ENCODE measurements around the gene SLC6A19. TPM values are rescaled to one million over a fixed set of nuclear protein-coding genes. Genes with fewer than 3 reads are reported as not detected.

Gene SLC6A19
- total RNA-seq, 1 experiment from 2014 or later, result 0.29 TPM

DNA sequence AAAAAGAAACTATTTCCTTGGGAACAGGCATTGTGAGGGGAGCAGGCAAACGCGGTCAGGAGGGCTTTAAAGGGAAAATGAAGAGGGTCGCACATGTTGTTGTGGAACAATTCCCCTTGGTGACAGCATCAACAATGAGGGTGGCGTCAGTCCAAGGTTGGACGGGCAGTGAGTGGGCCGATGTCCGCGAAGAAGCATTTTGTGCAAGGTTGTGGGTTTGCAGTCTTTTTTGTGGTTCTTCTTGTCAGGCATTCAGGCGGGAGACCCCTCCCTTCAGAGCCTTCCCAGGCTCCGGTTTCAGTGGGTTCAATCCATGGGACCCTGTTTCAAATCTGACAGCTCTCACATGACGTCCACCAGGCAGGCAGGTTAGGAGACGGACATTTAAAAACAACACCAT, 11.1 kb upstream of the SLC6A19 start:
- intact Hi-C loops (cut with micrococcal nuclease; ENCODE audit: unreplicated experiment), result no loop called here
- H3K27ac Mint-ChIP-seq (ENCODE audit: unreplicated experiment), result no peak overlapping the region

DNA sequence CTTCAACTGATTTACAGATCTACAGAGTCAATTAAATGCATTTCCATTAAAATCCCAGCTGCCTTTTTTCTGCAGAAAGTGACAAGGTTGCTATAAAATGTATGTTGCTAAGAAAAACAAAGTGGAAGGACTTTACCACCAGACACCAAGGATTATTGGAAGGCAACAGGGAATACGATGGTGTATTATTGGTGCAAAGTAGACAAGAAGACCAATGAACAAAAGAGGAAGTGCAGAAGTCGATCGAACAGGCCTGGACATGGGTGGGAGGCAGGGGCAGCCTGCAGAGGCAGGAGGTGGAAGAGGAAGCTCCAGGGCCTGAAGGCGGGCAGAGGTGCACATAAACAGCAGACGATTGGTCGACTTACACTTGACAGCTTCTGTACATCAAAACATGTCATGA, 10.6 kb upstream of the SLC6A19 start:
- no peak overlapping the region for H3K4me3 ChIP-seq (ENCODE audit: low read depth, low read length)
- H3K9me3 ChIP-seq, result no peaks in the 10 kb centered on the region
- ChIA-PET POLR2A (no interaction called here), CTCF (no interaction called here)
- H3K27ac Mint-ChIP-seq (ENCODE audit: unreplicated experiment), result no peak overlapping the region
- peaks cover 7% of the 10 kb centered on the region for H3K4me1 Mint-ChIP-seq (ENCODE audit: low read depth, unreplicated experiment)
- H3K27me3 Mint-ChIP-seq (ENCODE audit: insufficient read depth, unreplicated experiment), result peaks cover 7% of the 10 kb centered on the region
- no peaks in the 10 kb centered on the region for H3K36me3 ChIP-seq (ENCODE audit: control insufficient read depth, insufficient read depth, low read length)
- no TSS peak for BruUV-seq (replicated peaks)
- H3K27me3 ChIP-seq (replicated peaks; ENCODE audit: control insufficient read depth, insufficient read depth, low read length), result no peaks in the 10 kb centered on the region; the same call in 1 of the 2 replicates
- H3K36me3 Mint-ChIP-seq (ENCODE audit: insufficient read depth, unreplicated experiment), result no peaks in the 10 kb centered on the region
- TF ChIP-seq, protein P1, sequence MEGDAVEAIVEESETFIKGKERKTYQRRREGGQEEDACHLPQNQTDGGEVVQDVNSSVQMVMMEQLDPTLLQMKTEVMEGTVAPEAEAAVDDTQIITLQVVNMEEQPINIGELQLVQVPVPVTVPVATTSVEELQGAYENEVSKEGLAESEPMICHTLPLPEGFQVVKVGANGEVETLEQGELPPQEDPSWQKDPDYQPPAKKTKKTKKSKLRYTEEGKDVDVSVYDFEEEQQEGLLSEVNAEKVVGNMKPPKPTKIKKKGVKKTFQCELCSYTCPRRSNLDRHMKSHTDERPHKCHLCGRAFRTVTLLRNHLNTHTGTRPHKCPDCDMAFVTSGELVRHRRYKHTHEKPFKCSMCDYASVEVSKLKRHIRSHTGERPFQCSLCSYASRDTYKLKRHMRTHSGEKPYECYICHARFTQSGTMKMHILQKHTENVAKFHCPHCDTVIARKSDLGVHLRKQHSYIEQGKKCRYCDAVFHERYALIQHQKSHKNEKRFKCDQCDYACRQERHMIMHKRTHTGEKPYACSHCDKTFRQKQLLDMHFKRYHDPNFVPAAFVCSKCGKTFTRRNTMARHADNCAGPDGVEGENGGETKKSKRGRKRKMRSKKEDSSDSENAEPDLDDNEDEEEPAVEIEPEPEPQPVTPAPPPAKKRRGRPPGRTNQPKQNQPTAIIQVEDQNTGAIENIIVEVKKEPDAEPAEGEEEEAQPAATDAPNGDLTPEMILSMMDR (IDR thresholded peaks at IDR 0.05; ENCODE audit: insufficient read depth in 1 of 2, low read depth in 1 of 2, low read length in 1 of 2, severe bottlenecking in 1 of 2, unreplicated experiment in 1 of 2), result no peak
- peaks cover 14% of the 10 kb centered on the region for H3K4me1 ChIP-seq
- DNase-seq, result no peak
- intact Hi-C loops (cut with micrococcal nuclease; ENCODE audit: unreplicated experiment), result no loop called here
- H3K4me3 Mint-ChIP-seq (ENCODE audit: unreplicated experiment), result no peak overlapping the region
- no peaks in the 10 kb centered on the region for H3K9me3 Mint-ChIP-seq (ENCODE audit: unreplicated experiment)

More for the DNA sequence above, 11.1 kb upstream of the SLC6A19 start:
- H3K27me3 Mint-ChIP-seq (ENCODE audit: insufficient read depth, unreplicated experiment), result peaks cover 7% of the 10 kb centered on the region
- H3K36me3 Mint-ChIP-seq (ENCODE audit: insufficient read depth, unreplicated experiment), result no peaks in the 10 kb centered on the region
- no peaks in the 10 kb centered on the region; the same call in 1 of the 2 replicates for H3K27me3 ChIP-seq (replicated peaks; ENCODE audit: control insufficient read depth, insufficient read depth, low read length)
- H3K4me1 Mint-ChIP-seq (ENCODE audit: low read depth, unreplicated experiment), result peaks cover 7% of the 10 kb centered on the region
- CTCF ChIA-PET, result no interaction called here
- no TSS peak for BruUV-seq (replicated peaks)
- TF ChIP-seq, protein P1 (IDR thresholded peaks at IDR 0.05; ENCODE audit: insufficient read depth in 1 of 2, low read depth in 1 of 2, low read length in 1 of 2, severe bottlenecking in 1 of 2, unreplicated experiment in 1 of 2), result no peak
- no peaks in the 10 kb centered on the region for H3K9me3 ChIP-seq
- H3K9me3 Mint-ChIP-seq (ENCODE audit: unreplicated experiment), result no peaks in the 10 kb centered on the region
- H3K4me3 ChIP-seq (ENCODE audit: low read depth, low read length), result no peak overlapping the region
- POLR2A ChIA-PET, result no interaction called here
- DNase-seq, result no peak
- peaks cover 20% of the 10 kb centered on the region for H3K4me1 ChIP-seq
- no peak overlapping the region for H3K4me3 Mint-ChIP-seq (ENCODE audit: unreplicated experiment)
- no peaks in the 10 kb centered on the region for H3K36me3 ChIP-seq (ENCODE audit: control insufficient read depth, insufficient read depth, low read length)

DNA sequence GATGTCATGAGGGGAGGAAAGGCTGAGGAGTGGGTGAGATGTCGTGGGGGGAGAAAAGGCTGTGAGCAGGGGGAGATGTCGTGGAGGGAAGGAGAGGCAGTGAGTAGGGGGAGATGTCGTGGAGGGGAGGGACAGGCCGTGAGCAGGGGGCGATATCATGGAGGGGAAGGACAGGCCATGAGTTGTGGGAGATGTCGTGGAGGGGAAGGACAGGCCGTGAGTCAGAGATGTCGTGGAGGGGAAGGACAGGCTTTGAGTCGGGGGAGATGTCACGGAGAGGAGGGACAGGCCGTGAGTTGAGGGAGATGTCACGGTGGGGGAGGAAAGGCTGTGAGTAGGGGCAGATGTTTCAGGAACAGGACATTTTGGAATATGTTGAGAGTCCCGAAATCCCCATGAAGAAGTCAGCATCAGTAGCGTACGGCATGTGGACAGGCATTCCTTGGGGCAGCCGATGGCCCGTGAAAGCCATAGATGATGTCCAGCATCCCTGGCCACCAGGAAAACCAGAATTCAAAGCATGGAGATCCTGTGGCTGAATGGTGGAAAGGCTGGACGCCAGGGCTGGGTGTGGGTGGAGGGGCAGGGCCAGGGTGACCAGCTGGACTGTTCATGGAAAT, 8.3 kb upstream of the SLC6A19 start:
- Mint-ChIP-seq H3K4me3 (ENCODE audit: unreplicated experiment) (no peak overlapping the region), H3K4me1 (ENCODE audit: low read depth, unreplicated experiment) (no peaks in the 10 kb centered on the region), H3K9me3 (ENCODE audit: unreplicated experiment) (no peaks in the 10 kb centered on the region), H3K27me3 (ENCODE audit: insufficient read depth, unreplicated experiment) (peaks cover 7% of the 10 kb centered on the region), H3K27ac (ENCODE audit: unreplicated experiment) (no peak overlapping the region), H3K36me3 (ENCODE audit: insufficient read depth, unreplicated experiment) (no peaks in the 10 kb centered on the region)
- Histone ChIP-seq H3K4me1 (peaks cover under 1% of the 10 kb centered on the region; the same call in 1 of the 2 replicates), H3K4me3 (ENCODE audit: low read depth, low read length) (no peak overlapping the region), H3K9me3 (no peaks in the 10 kb centered on the region), H3K27me3 (replicated peaks; ENCODE audit: control insufficient read depth, insufficient read depth, low read length) (no peaks in the 10 kb centered on the region; the same call in 1 of the 2 replicates), H3K36me3 (ENCODE audit: control insufficient read depth, insufficient read depth, low read length) (no peaks in the 10 kb centered on the region)
- POLR2A ChIA-PET, result no interaction called here
- CTCF ChIA-PET, result no interaction called here
- BruUV-seq (replicated peaks), result no TSS peak
- intact Hi-C loops (cut with micrococcal nuclease; ENCODE audit: unreplicated experiment), result no loop called here
- TF ChIP-seq, protein P1 (IDR thresholded peaks at IDR 0.05; ENCODE audit: insufficient read depth in 1 of 2, low read depth in 1 of 2, low read length in 1 of 2, severe bottlenecking in 1 of 2, unreplicated experiment in 1 of 2), result no peak
- DNase-seq, result no peak

All from Caco-2 (cell line).